ENCODE data around the gene RAB36.

The RAB36 gene

GRCh38 chr22:23213022-23213555 lies 67.8 kb downstream of the RAB36 start:
- no peak overlapping the region for H3K4me3 ChIP-seq (ENCODE audit: low read length)
- TF ChIP-seq, protein P1, sequence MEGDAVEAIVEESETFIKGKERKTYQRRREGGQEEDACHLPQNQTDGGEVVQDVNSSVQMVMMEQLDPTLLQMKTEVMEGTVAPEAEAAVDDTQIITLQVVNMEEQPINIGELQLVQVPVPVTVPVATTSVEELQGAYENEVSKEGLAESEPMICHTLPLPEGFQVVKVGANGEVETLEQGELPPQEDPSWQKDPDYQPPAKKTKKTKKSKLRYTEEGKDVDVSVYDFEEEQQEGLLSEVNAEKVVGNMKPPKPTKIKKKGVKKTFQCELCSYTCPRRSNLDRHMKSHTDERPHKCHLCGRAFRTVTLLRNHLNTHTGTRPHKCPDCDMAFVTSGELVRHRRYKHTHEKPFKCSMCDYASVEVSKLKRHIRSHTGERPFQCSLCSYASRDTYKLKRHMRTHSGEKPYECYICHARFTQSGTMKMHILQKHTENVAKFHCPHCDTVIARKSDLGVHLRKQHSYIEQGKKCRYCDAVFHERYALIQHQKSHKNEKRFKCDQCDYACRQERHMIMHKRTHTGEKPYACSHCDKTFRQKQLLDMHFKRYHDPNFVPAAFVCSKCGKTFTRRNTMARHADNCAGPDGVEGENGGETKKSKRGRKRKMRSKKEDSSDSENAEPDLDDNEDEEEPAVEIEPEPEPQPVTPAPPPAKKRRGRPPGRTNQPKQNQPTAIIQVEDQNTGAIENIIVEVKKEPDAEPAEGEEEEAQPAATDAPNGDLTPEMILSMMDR (conservative IDR thresholded peaks at IDR 0.05; ENCODE audit: low read length): no peak
- DNase-seq (ENCODE audit: low read depth): no peak

DNA sequence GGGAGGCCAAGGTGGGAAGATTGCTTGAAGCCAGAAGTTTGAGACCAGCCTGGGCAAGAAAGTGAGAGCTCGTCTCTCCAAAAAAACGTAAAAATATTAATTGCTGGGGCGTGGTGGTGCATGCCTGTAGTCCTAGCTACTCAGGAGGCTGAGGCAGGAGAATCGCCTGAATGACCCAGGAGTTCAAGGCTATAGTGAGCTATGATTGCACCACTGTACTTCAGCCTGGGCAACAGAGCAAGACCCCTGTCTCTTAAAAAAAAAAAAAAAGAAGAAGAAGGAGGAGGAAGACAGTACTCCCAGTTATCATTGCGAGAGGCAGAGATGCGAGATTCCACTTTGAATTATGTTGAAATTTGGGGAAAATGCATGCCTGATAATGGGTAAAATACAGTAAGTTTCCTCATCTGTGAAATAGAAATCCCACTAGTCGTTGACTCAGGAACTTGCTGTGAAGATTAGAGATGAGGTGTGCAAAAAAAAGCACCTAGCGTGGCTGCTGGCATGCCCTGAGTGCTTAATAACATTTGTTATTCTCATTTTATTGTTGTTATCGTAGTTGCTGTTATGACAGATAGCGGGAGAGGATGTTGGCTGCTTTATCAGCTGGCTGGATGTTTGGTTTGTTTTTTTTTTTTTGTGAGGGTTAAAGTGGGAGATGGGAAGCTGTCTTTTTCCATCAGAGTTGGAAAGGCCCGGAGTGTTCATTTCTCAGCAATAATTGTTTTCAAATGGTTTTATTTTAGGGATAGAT lies 68.5 kb downstream of the RAB36 start:
- TF ChIP-seq, protein P1 (conservative IDR thresholded peaks at IDR 0.05; ENCODE audit: low read length): no peak
- no peak overlapping the region for H3K4me3 ChIP-seq (ENCODE audit: low read length)
- no peak for DNase-seq (ENCODE audit: low read depth)
